Measurements from ENCODE around the gene CHST1. TPM values are rescaled to one million over a fixed set of nuclear protein-coding genes. Genes with fewer than 3 reads are reported as not detected.

CHST1 gene
- total and polyA plus RNA-seq, 12 donors, result 1.1 to 13.5 (median 4.4) TPM

DNA sequence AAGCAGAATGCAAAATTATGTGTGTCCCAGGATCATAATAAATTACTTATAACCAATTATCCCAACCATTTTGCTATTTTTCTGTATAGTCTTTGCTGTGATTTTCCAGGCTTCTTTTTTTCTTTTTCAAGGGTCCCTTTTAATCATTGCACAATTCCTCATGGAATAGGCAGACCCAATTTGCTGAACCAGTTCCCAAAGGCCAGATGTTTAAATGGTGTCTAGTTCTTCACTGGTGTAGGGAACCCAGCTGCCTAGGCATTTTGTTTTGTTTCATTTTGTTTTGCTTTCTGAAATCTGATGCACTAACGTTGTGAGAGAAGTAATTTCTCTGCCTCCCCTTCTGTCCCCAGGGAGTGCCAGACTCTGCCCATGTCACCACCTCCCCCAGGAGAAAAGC lies 60.4 kb downstream of the CHST1 start:
- peaks cover 6% of the 10 kb centered on the region for H3K27me3 ChIP-seq
- 43 to 64% (median 55%) methylated on average over 1 of the region's 1 CpG for WGBS, 4 donors

DNA sequence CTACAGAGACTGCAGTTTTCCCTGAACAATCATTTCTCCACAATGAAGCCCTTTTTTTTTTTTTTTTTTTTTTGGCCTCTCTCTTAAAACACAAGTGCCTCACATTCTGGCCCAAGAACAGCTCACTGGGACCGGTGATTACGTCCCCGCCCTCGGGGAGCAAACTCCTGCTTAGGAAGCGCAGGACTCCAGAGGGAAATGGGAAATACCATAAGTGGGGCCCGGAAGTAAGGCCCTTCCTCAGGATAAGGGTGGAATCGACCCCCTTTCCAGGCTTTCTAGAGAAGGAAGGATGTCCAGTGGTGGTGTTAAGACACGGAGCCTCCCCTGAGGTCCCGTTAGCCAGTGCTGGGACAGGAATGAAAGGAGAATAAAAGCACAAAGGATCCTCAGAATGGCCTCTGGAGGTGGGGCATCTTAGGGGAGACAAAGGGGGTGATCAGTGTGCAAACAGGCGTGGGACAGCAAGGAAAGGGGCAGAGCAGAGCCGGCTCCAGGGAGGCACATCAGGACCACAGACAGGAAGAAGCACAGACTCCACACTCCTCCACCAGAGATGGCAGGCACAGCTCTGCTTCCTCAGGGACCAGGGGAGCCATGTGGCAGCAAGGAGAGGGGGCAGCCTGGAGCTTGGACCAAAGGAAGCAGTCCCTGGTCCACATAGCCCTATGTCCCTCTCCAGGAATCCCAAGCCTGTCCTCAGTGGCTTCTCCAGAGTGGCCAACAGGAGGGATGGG lies 61.3 kb downstream of the CHST1 start:
- Histone ChIP-seq H3K4me3 (no peak overlapping the region), H3K9me3 (replicated peaks in 1 of 3) (no peaks in the 10 kb centered on the region), H3K36me3 (replicated peaks in 1 of 2) (no peaks in the 10 kb centered on the region), H3K4me1 (replicated peaks in 1 of 2) (no peaks in the 10 kb centered on the region), H3K27ac (no peak overlapping the region), H3K27me3 (peaks cover 7% of the 10 kb centered on the region)
- intact Hi-C loops (cut with DNase I), result no loop called here
- TF ChIP-seq, protein P1, sequence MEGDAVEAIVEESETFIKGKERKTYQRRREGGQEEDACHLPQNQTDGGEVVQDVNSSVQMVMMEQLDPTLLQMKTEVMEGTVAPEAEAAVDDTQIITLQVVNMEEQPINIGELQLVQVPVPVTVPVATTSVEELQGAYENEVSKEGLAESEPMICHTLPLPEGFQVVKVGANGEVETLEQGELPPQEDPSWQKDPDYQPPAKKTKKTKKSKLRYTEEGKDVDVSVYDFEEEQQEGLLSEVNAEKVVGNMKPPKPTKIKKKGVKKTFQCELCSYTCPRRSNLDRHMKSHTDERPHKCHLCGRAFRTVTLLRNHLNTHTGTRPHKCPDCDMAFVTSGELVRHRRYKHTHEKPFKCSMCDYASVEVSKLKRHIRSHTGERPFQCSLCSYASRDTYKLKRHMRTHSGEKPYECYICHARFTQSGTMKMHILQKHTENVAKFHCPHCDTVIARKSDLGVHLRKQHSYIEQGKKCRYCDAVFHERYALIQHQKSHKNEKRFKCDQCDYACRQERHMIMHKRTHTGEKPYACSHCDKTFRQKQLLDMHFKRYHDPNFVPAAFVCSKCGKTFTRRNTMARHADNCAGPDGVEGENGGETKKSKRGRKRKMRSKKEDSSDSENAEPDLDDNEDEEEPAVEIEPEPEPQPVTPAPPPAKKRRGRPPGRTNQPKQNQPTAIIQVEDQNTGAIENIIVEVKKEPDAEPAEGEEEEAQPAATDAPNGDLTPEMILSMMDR (IDR thresholded peaks at IDR 0.05), result no peak
- no peak for TF ChIP-seq POLR2A (IDR thresholded peaks at IDR 0.05)
- WGBS, 4 donors, result 54 to 58% (median 56%) methylated on average over 11 of the region's 11 CpGs
- no peak for DNase-seq

More for the DNA sequence above, 60.4 kb downstream of the CHST1 start:
- no peak overlapping the region for H3K4me3 ChIP-seq
- TF ChIP-seq POLR2A (IDR thresholded peaks at IDR 0.05), result no peak
- TF ChIP-seq, protein P1 (IDR thresholded peaks at IDR 0.05), result no peak
- H3K27ac ChIP-seq, result no peak overlapping the region
- H3K36me3 ChIP-seq (replicated peaks in 1 of 2), result no peaks in the 10 kb centered on the region
- H3K9me3 ChIP-seq (replicated peaks in 1 of 3), result no peaks in the 10 kb centered on the region
- intact Hi-C loops (cut with DNase I), result no loop called here
- no peaks in the 10 kb centered on the region for H3K4me1 ChIP-seq (replicated peaks in 1 of 2)
- no peak for DNase-seq

DNA sequence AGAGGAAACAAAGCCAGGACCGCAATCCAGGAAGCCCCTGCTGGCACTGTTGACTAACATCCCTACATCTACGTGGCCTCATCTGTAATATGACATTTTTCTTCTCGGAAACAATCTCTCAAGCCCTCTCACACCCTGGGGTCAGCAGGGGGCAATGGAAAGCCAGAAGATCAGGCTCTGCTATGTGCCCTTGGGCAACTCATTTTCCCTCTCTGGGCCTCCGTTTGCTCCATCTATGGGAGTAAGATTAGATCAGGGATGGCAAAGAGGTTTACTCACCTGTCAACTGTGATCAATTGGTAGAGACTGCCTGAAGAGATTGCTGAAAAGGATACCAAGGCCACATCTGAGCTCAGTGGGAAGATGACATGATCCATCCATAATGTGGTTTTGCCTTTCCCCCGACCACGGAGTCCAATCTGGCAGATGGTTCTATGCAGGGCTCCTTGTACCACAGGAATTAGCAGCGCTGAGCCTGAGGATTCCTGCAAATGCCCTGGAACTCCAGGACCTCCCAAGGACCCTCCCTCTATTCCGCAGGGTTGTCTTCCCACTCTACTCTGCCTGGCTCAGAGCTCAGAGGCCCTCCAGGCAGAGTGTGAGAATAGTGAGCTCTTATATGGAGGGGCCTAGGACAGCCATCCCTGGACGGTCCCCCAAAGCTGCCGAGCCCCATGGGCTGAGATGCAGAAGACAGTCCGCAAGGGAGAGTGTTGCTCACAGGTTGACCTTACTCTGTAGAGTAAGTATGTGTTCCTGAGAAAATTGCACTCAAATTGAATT lies 66.1 kb downstream of the CHST1 start:
- WGBS, 4 donors, result 69 to 79% (median 74%) methylated on average over 10 to 11 of the region's 11 CpGs
- no peak overlapping the region for H3K27ac ChIP-seq
- H3K27me3 ChIP-seq, result peaks cover 2% of the 10 kb centered on the region
- DNase-seq, result no peak
- intact Hi-C loops (cut with DNase I), result no loop called here
- no peaks in the 10 kb centered on the region for H3K36me3 ChIP-seq (replicated peaks in 1 of 2)
- TF ChIP-seq POLR2A (IDR thresholded peaks at IDR 0.05), result no peak
- TF ChIP-seq, protein P1 (IDR thresholded peaks at IDR 0.05), result no peak
- H3K4me1 ChIP-seq (replicated peaks in 1 of 2), result no peaks in the 10 kb centered on the region
- no peaks in the 10 kb centered on the region for H3K9me3 ChIP-seq (replicated peaks in 1 of 3)
- H3K4me3 ChIP-seq, result no peak overlapping the region

Small RNAs within 50 kb of the gene (microRNA-seq; reads per million reads assigned to microRNA genes)
- gene MIR7154, result 0 reads per million in 3 donors

Small RNAs within 50 kb of the gene (small RNA-seq; reads per million reads assigned to genes)
- 0 reads per million in 2 donors for gene MIR7154

Other genes starting within 250 kb of the CHST1 start
- 10 to 100 TPM in 6 of 9 donors, 1 to 10 TPM in 3; 4.4 to 17.3 (median 11.1) TPM for gene SLC35C1, start 139.5 kb upstream of the CHST1 start, total RNA-seq
- gene SLC35C1, start 139.5 kb upstream of the CHST1 start, polyA plus RNA-seq, result 1 to 10 TPM; 6.3 to 8.2 (median 7.8) TPM
- gene CRY2, start 181.9 kb upstream of the CHST1 start, total RNA-seq, result 10 to 100 TPM; 25.1 to 57.4 (median 32.9) TPM
- gene CRY2, start 181.9 kb upstream of the CHST1 start, polyA plus RNA-seq, result 10 to 100 TPM; 14.7 to 19.1 (median 14.9) TPM
- 10 to 100 TPM; 28.2 to 73.7 (median 33.2) TPM for gene MAPK8IP1, start 220.0 kb upstream of the CHST1 start, total RNA-seq
- gene MAPK8IP1, start 220.0 kb upstream of the CHST1 start, polyA plus RNA-seq, result 10 to 100 TPM; 14.5 to 39.5 (median 33.3) TPM
- 1 to 10 TPM in 1 of 9 donors, under 1 TPM in 4, not detected in 4; 0.35 to 1.2 (median 0.88) TPM for gene FREY1, start 241.6 kb upstream of the CHST1 start, total RNA-seq
- under 1 TPM in 2 of 3 donors, not detected in 1; 0.30 to 0.56 TPM for gene FREY1, start 241.6 kb upstream of the CHST1 start, polyA plus RNA-seq